Astrocyte of the cerebellum (primary cell): ENCODE results near the gene TTC14.

Source experiments
- DNase-seq: peaks from one replicate; pipeline ENCODE4 v3.0.0-alpha.2; 2011; ENCODE audit warnings: low read depth
- H3K4me3 ChIP-seq: 2 replicates; pipeline ENCODE4 v1.5.1; 2011; ENCODE audit warnings: mild to moderate bottlenecking, low read depth, low read length, moderate library complexity
- CTCF ChIP-seq: IDR thresholded peaks from 2 replicates; pipeline ENCODE4 v1.5.1; 2012; ENCODE audit warnings: low read length, low read depth, moderate library complexity, mild to moderate bottlenecking; ENCODE audit errors: missing control alignments
- in situ Hi-C: cut with HindIII; loops from 2 replicates; pipeline ENCODE4 v1.10.0; 2017; ENCODE audit warnings: low sequenced_read_pairs

Gene TTC14

GRCh38 chr3:180626844-180627243, 24.9 kb downstream of the TTC14 start:
- in situ Hi-C loops = no loop called here
- DNase-seq = no peak
- no peak overlapping the region for H3K4me3 ChIP-seq
- TF ChIP-seq CTCF = no peak

GRCh38 chr3:180630371-180630770, 28.4 kb downstream of the TTC14 start:
- DNase-seq = no peak
- H3K4me3 ChIP-seq = no peak overlapping the region
- TF ChIP-seq CTCF = no peak
- in situ Hi-C loops = no loop called here

GRCh38 chr3:180631317-180631716, 29.4 kb downstream of the TTC14 start:
- in situ Hi-C loops = no loop called here

GRCh38 chr3:180633722-180634121, 31.8 kb downstream of the TTC14 start:
- in situ Hi-C loops = no loop called here
- no peak overlapping the region for H3K4me3 ChIP-seq
- DNase-seq = no peak
- TF ChIP-seq CTCF = no peak

More at GRCh38 chr3:180631317-180631716, 29.4 kb downstream of the TTC14 start:
- DNase-seq = no peak
- TF ChIP-seq CTCF = no peak
- no peak overlapping the region for H3K4me3 ChIP-seq

GRCh38 chr3:180640987-180641386, 39.0 kb downstream of the TTC14 start:
- no peak overlapping the region for H3K4me3 ChIP-seq
- in situ Hi-C loops = no loop called here
- no peak for DNase-seq
- no peak for TF ChIP-seq CTCF

GRCh38 chr3:180646187-180646790, 44.3 kb downstream of the TTC14 start:
- H3K4me3 ChIP-seq = no peak overlapping the region
- peak; percentile 21 for TF ChIP-seq CTCF
- no peak for DNase-seq
- in situ Hi-C loops = no loop called here
